ENCODE results near the gene TOM1. TPM values are rescaled to one million over a fixed set of nuclear protein-coding genes. Genes with fewer than 3 reads are reported as not detected.

The TOM1 gene
- total RNA-seq, 2 experiments from 2014 or later = 211 to 219 TPM

- no peak overlapping the region for H3K27ac ChIP-seq (ENCODE audit: low read depth in 1 of 2, low read length in 2 of 2)
- TF ChIP-seq CTCF (IDR thresholded peaks at IDR 0.05) = no peak
- H3K4me1 ChIP-seq (ENCODE audit: insufficient read depth, low read length) = peaks cover 31% of the 10 kb centered on the region
- Mint-ChIP-seq H3K4me1 (ENCODE audit: low read depth) (peaks cover 25% of the 10 kb centered on the region), H3K27ac (peak overlapping the region; percentile 55), H3K9me3 (no peaks in the 10 kb centered on the region), H3K4me3 (peak overlapping the region; percentile 51), H3K36me3 (ENCODE audit: low read depth) (peaks cover 25% of the 10 kb centered on the region), H3K27me3 (peaks cover 9% of the 10 kb centered on the region)
- H3K36me3 ChIP-seq (ENCODE audit: insufficient read depth, low read length) = peaks cover 19% of the 10 kb centered on the region
- H3K27me3 ChIP-seq (ENCODE audit: control insufficient read depth in 1 of 2, insufficient read depth in 2 of 2, low read length in 2 of 2) = no peaks in the 10 kb centered on the region
- DNase-seq = no peak
- no peak overlapping the region for H3K4me3 ChIP-seq (ENCODE audit: low read length)
- intact Hi-C loops (cut with DNase I, micrococcal nuclease) = no loop called here
- POLR2A ChIA-PET = interaction anchor here (2.1 kb wide), 1 partner anchor 92 kb away, joined by 6 read pairs; the partner anchor contains the start of gene HMGXB4
- no peaks in the 10 kb centered on the region for H3K9me3 ChIP-seq (ENCODE audit: control insufficient read depth in 1 of 2, insufficient read depth in 1 of 2, low read length in 2 of 2)
- CTCF ChIA-PET = no interaction called here
- no peak for ATAC-seq (ENCODE audit: poor library complexity)
These were observed 49.6 kb downstream of the TOM1 start for GRCh38 chr22:35349368-35349703.

- peaks cover 13% of the 10 kb centered on the region for H3K36me3 ChIP-seq (ENCODE audit: insufficient read depth, low read length)
- Mint-ChIP-seq H3K4me1 (ENCODE audit: low read depth) (peaks cover 25% of the 10 kb centered on the region), H3K27ac (peak overlapping the region; percentile 55), H3K36me3 (ENCODE audit: low read depth) (peaks cover 25% of the 10 kb centered on the region), H3K27me3 (peaks cover 9% of the 10 kb centered on the region), H3K4me3 (peak overlapping the region; percentile 80), H3K9me3 (no peaks in the 10 kb centered on the region)
- peak in 1 of 14 experiments; percentile 40 for DNase-seq
- peaks cover 31% of the 10 kb centered on the region for H3K4me1 ChIP-seq (ENCODE audit: insufficient read depth, low read length)
- H3K4me3 ChIP-seq (ENCODE audit: low read length) = no peak overlapping the region
- ChIA-PET POLR2A (interaction anchor here (2.1 kb wide), 1 partner anchor 92 kb away, joined by 6 read pairs; the partner anchor contains the start of gene HMGXB4), CTCF (interaction anchor here (1.0 to 1.5 kb wide), 3 partner anchors 13 to 80 kb away, joined by 3 to 6 read pairs (median 4); no protein-coding TSS in a partner anchor)
- ATAC-seq (ENCODE audit: poor library complexity) = peak; percentile 10
- intact Hi-C loops (cut with DNase I, micrococcal nuclease) = loop anchor here (1.0 to 5.0 kb wide), 7 partner anchors 47 to 872 kb away; no protein-coding TSS in a partner anchor
- H3K9me3 ChIP-seq (ENCODE audit: control insufficient read depth in 1 of 2, insufficient read depth in 1 of 2, low read length in 2 of 2) = no peaks in the 10 kb centered on the region
- TF ChIP-seq CTCF (IDR thresholded peaks at IDR 0.05) = no peak
- H3K27ac ChIP-seq (ENCODE audit: low read depth in 1 of 2, low read length in 2 of 2) = no peak overlapping the region
- no peaks in the 10 kb centered on the region for H3K27me3 ChIP-seq (ENCODE audit: control insufficient read depth in 1 of 2, insufficient read depth in 2 of 2, low read length in 2 of 2)
These were observed 50.2 kb downstream of the TOM1 start for GRCh38 chr22:35349704-35350538.

- CTCF ChIA-PET = interaction anchor here (1.0 to 1.5 kb wide), 5 partner anchors 12 to 773 kb away, joined by 3 to 6 read pairs (median 4); no protein-coding TSS in a partner anchor
- Mint-ChIP-seq H3K27ac (peak overlapping the region; percentile 43), H3K36me3 (ENCODE audit: low read depth) (peaks cover 20% of the 10 kb centered on the region), H3K27me3 (peaks cover 12% of the 10 kb centered on the region), H3K4me1 (ENCODE audit: low read depth) (peaks cover 25% of the 10 kb centered on the region), H3K4me3 (peak overlapping the region; percentile 80), H3K9me3 (no peaks in the 10 kb centered on the region)
- Histone ChIP-seq H3K4me3 (ENCODE audit: low read length) (peak overlapping the region; percentile 55), H3K4me1 (ENCODE audit: insufficient read depth, low read length) (peaks cover 31% of the 10 kb centered on the region), H3K27ac (ENCODE audit: low read depth in 1 of 2, low read length in 2 of 2) (no peak overlapping the region), H3K27me3 (ENCODE audit: control insufficient read depth in 1 of 2, insufficient read depth in 2 of 2, low read length in 2 of 2) (no peaks in the 10 kb centered on the region), H3K36me3 (ENCODE audit: insufficient read depth, low read length) (peaks cover 9% of the 10 kb centered on the region), H3K9me3 (ENCODE audit: control insufficient read depth in 1 of 2, insufficient read depth in 1 of 2, low read length in 2 of 2) (no peaks in the 10 kb centered on the region)
- peak; percentile 69 to 93 (median 79) for DNase-seq
- intact Hi-C loops (cut with DNase I, micrococcal nuclease) = loop anchor here (1.0 to 5.0 kb wide), 7 partner anchors 46 to 871 kb away; no protein-coding TSS in a partner anchor
- TF ChIP-seq CTCF (IDR thresholded peaks at IDR 0.05) = peak; percentile 84
- POLR2A ChIA-PET = interaction anchor here (1.3 to 2.1 kb wide), 2 partner anchors 51 to 93 kb away, joined by 5 to 6 read pairs; partner anchors contain the start of genes HMGXB4 and TOM1
- peak; percentile 81 for ATAC-seq (ENCODE audit: poor library complexity)
These were observed 51.1 kb downstream of the TOM1 start for GRCh38 chr22:35350539-35351503.

Measured in CD4-positive, alpha-beta T cell (primary cell).